ENCODE data around the gene ZFAND6. TPM values are rescaled to one million over a fixed set of nuclear protein-coding genes. Genes with fewer than 3 reads are reported as not detected.
A peak's percentile ranks its signal among the peaks of the same experiment; 100 is the strongest.

The ZFAND6 gene
- polyA plus RNA-seq, 3 donors, result 125 to 136 (median 135) TPM

- DNase-seq (ENCODE audit: low read depth in 3 of 3, low spot score in 2 of 3), result no peak
These were observed 102.1 kb downstream of the ZFAND6 start for GRCh38 chr15:80161468-80162016.

DNA sequence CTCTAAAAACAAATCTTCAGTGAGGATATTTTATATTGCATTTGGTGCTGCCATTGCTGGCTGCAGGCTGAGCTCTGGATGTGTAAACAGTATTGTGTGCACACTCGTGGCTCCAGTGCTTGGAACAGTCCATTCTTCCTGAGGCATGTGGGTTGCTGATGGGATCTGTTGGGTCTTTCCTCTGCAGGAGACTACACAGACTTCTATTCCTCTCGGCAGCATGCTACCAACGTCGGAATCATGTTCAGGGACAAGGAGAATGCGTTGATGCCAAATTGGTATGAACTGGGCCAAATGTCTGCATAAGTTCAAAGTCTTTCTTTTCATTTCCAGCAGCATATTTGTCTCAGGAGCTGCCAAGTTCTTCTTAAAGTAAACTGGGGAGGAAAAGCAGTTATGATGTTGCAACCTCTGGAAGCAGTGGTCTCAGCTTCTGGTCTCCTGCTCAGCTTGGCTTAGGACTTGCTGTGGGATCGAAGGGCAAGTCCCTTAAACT lies 102.6 kb downstream of the ZFAND6 start:
- no peak for DNase-seq (ENCODE audit: low read depth in 3 of 3, low spot score in 2 of 3)

- DNase-seq (ENCODE audit: low read depth in 3 of 3, low spot score in 2 of 3), result no peak
These were observed 103.7 kb downstream of the ZFAND6 start for GRCh38 chr15:80163217-80163616.

GRCh38 chr15:80163897-80164296 lies 104.4 kb downstream of the ZFAND6 start:
- no peak for DNase-seq (ENCODE audit: low read depth in 3 of 3, low spot score in 2 of 3)

DNA sequence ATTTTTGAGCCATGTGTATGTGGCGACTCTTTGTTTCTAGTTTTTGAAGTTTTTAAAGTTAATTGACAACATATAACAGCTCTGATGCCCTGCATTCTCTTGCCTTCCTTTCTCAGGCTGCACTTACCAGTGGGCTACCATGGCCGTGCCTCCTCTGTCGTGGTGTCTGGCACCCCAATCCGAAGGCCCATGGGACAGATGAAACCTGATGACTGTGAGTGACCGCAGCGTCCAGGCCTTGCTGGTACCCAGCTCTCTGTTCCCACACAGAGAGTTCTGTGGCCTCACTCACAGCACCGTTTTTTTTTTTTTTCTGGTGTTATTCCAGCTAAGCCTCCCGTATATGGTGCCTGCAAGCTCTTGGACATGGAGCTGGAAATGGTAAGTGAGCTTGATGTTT lies 108.5 kb downstream of the ZFAND6 start:
- no peak for DNase-seq (ENCODE audit: low read depth in 3 of 3, low spot score in 2 of 3)

DNA sequence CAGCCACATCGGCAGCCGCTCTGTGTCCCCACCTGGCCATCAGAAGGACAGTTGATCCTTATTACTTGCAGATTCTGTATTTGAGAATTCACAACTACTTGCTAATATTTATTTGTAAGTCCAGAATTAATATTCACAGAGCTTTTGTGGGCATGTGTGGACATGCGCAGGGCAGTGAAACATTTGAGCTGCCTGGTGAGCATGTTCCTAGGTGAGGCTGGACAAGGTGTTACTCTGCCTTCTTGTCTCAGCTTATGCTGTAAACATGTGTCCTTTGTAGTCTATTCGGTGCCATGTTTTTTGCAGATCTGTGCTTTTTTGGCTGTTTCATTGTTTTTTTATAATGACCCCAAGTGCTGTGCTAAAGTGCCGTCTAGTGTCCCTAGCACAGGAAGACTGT lies 108.9 kb downstream of the ZFAND6 start:
- DNase-seq (ENCODE audit: low read depth in 3 of 3, low spot score in 2 of 3), result no peak

DNA sequence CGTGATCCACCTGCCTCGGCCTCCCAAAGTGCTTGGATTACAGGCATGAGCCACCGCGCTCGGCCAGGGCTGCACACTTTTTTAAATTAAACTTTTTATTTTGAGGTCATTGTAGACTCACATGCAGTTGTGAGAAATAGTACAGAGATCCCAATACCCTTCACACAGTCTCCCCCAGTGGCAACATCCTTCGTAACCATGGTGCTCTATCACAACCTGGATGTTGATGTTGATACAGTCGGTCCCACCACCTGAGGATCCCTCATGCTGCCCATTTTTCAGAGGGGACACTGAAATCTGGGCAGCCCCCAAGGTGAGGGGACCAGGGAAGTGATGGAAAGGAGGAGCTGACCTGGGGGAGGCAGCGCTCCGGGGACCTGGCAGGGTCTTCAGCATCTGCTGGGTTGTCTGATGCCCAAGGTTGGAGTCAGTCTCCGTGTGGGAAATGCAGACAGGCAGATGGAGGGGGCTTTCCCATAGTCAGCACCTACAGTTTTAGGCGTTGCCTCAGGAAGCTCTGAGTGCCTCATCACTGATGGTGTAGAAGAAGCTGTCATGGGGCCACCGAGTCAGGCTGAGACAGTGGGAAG lies 110.4 kb downstream of the ZFAND6 start:
- DNase-seq (ENCODE audit: low read depth in 3 of 3, low spot score in 2 of 3), result no peak

- no peak for DNase-seq (ENCODE audit: low read depth in 3 of 3, low spot score in 2 of 3)
These were observed 111.1 kb downstream of the ZFAND6 start for GRCh38 chr15:80170596-80170995.

DNA sequence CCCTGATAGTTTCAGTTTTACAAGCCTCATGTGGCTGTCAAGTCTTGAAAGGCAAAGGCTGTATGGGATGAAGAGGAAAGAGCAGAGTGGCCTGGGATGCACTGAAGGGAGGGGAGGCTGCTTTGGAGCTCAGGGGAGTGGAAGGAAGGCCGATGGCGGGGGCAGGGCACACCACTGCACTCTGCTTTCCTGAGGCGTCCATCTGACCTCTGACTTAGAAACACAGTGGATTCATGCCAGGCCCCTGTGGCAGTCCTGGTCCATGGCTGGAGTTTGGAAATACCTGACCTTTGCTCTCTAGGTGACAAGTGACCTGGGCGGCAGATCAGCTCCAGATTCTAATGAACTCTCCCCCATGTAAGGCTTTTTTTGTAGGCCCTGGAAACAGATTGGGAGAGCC lies 112.3 kb downstream of the ZFAND6 start:
- DNase-seq (ENCODE audit: low read depth in 3 of 3, low spot score in 2 of 3), result no peak

DNA sequence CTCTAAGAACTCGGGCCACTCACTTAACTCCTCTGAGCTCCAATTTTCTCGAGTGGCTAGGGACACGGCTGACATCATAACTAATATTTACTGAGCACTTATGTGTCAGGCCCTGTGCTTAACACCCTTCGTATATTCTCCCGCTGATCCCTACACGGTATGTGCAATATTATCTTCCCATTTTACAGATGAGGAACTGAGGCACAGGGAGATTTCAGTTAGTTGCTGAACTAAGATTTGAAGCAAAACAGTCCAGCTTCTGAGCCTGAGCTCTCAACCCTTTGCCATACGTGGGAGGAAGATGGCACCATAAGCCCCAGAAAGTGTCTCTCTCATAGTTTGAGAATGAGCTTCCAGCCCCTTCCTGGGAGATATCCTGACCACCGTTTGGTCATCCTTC lies 112.9 kb downstream of the ZFAND6 start:
- no peak for DNase-seq (ENCODE audit: low read depth in 3 of 3, low spot score in 2 of 3)

- peak in 2 of 3 donors; percentile 25 to 47 for DNase-seq (ENCODE audit: low read depth in 3 of 3, low spot score in 2 of 3)
These were observed 113.7 kb downstream of the ZFAND6 start for GRCh38 chr15:80173022-80173759.

GRCh38 chr15:80174017-80174746 lies 114.7 kb downstream of the ZFAND6 start:
- no peak for DNase-seq (ENCODE audit: low read depth in 3 of 3, low spot score in 2 of 3)

DNA sequence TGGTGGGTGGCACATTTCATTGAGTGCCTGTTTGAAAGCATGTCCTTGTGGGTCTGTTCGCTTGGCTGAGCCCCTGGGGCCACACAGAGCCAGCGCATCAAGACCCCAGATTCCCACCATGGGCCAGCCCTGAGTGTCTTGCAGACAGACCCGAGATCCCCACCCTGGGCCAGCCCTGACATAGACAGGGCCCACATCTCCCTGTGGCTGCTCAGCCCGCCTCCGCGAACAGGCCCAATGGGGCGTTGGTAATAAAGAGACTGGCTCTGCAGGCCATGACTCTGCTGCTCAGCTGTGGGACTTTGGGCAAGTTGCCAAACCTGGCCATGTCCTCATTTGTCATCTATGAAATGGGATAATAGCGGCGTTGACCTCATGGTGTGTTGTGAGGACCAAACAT lies 116.0 kb downstream of the ZFAND6 start:
- no peak for DNase-seq (ENCODE audit: low read depth in 3 of 3, low spot score in 2 of 3)

GRCh38 chr15:80176443-80176842 lies 117.0 kb downstream of the ZFAND6 start:
- no peak for DNase-seq (ENCODE audit: low read depth in 3 of 3, low spot score in 2 of 3)

DNA sequence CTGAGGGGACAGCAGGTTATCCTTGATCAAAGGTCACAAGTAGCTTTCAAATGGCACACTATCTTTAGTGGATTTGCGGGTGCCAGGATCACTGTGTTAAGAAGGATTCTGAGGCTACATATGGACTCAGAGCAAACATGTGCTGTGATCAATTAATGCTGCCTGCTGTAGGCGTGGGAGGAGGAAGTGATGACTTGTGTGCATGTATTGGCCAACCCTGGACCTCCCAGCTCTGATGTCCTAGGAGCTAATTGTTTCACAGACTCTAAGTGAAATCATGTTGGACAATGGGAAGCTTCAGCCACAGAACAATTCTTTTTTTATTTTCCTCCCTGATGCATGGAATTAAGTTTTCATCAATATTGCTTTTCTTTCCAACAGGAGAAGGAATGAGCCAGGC lies 117.7 kb downstream of the ZFAND6 start:
- DNase-seq (ENCODE audit: low read depth in 3 of 3, low spot score in 2 of 3), result no peak

DNA sequence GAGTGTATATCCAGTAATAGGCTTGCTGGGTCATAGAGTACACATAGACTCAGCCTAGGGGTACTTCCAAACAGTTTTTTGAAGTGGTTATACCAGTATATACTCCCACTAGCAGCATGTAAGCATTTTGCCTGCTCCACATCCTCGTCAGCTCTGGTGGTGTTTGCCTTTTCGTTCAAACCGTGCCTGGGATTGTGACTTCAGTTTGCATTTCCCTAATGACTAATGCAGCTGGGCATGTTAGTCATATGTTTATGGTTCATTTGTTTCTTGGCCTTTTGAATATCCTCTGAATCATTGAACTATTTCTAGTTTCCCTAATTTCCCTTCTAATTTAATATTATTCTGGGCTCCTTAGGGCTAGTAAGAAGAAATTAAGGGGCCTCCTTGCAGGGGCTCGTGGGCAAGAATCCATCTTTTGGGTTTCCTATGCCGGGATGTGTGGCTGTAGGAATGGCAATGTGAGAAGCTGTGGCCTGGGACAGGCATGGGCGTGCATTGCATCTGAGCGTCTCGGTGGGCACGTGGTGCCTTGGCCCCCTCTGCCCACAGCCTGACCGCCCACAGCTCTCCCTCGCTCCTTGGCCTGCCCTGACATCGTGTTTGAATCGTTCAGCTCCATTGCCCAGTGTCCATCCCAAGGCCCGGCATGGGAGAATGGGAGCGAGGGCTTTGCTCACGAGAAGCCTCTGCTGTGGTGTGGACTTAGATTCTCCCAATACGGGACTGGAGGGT lies 119.7 kb downstream of the ZFAND6 start:
- DNase-seq (ENCODE audit: low read depth in 3 of 3, low spot score in 2 of 3), result no peak

GRCh38 chr15:80179935-80180334 lies 120.5 kb downstream of the ZFAND6 start:
- no peak for DNase-seq (ENCODE audit: low read depth in 3 of 3, low spot score in 2 of 3)

DNA sequence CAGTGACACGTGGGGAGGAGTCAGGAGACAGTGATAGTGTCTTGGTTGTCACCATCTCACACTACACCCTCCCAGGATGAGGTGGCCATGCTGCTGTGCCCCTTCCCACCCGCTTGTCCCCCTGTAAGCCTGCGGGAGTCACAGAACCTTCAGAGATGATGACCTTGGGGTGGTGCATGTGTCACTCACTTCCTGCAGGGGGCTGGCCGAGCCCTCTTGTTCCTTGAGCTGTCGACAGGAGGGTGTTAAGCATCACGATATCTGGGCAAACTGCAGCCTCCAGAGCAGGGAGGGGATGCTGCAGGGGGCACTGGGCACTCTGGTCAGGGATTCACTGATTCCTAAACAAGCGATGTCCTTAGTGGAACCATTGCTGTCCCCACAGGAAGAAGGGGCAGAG lies 121.0 kb downstream of the ZFAND6 start:
- no peak for DNase-seq (ENCODE audit: low read depth in 3 of 3, low spot score in 2 of 3)

DNA sequence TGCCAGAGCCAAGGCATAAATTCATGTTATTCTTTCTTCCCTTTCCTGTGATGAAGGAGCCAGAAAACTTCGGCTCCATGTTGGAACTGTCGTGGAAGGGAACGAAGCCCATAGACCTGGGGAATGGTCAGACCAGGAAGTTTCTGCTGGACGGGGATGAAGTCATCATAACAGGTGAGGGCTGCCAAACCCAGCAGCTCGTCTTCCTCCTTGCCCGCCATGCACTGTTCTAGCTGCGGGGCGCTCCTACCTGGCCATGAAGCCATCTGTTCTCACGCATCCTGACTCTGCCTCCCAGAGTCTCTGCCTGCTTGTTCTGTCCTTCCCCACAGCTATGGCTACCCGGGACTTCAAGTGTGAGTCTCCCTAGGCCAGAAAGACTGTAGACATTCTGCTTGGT lies 121.5 kb downstream of the ZFAND6 start:
- DNase-seq (ENCODE audit: low read depth in 3 of 3, low spot score in 2 of 3), result no peak

GRCh38 chr15:80182611-80183261 lies 123.3 kb downstream of the ZFAND6 start:
- no peak for DNase-seq (ENCODE audit: low read depth in 3 of 3, low spot score in 2 of 3)
